ENCODE results near the gene CIPC.

CIPC gene

GRCh38 chr14:77071938-77072388 lies 26.1 kb upstream of the CIPC start:
- DNase-seq (ENCODE audit: low spot score), result no peak

GRCh38 chr14:77074969-77075368 lies 23.1 kb upstream of the CIPC start:
- no peak for DNase-seq (ENCODE audit: low spot score)

GRCh38 chr14:77076113-77076631 lies 21.9 kb upstream of the CIPC start:
- no peak for DNase-seq (ENCODE audit: low spot score)

GRCh38 chr14:77077040-77077439 lies 21.0 kb upstream of the CIPC start:
- no peak for DNase-seq (ENCODE audit: low spot score)

- DNase-seq (ENCODE audit: low spot score), result no peak
Measured at GRCh38 chr14:77082356-77082755, 15.7 kb upstream of the CIPC start.

GRCh38 chr14:77083082-77083481 lies 15.0 kb upstream of the CIPC start:
- no peak for DNase-seq (ENCODE audit: low spot score)

GRCh38 chr14:77084985-77085384 lies 13.1 kb upstream of the CIPC start:
- no peak for DNase-seq (ENCODE audit: low spot score)

- DNase-seq (ENCODE audit: low spot score), result no peak
Measured at GRCh38 chr14:77085538-77085937, 12.5 kb upstream of the CIPC start.

GRCh38 chr14:77086017-77086727 lies 11.9 kb upstream of the CIPC start:
- no peak for DNase-seq (ENCODE audit: low spot score)

GRCh38 chr14:77086951-77087350 lies 11.1 kb upstream of the CIPC start:
- DNase-seq (ENCODE audit: low spot score), result no peak

- DNase-seq (ENCODE audit: low spot score), result no peak
Measured at GRCh38 chr14:77087631-77088030, 10.4 kb upstream of the CIPC start.

GRCh38 chr14:77088219-77088618 lies 9.8 kb upstream of the CIPC start:
- DNase-seq (ENCODE audit: low spot score), result no peak

GRCh38 chr14:77088645-77089044 lies 9.4 kb upstream of the CIPC start:
- no peak for DNase-seq (ENCODE audit: low spot score)

- no peak for DNase-seq (ENCODE audit: low spot score)
Measured at GRCh38 chr14:77091518-77091917, 6.5 kb upstream of the CIPC start.

- no peak for DNase-seq (ENCODE audit: low spot score)
Measured at GRCh38 chr14:77092676-77093075, 5.4 kb upstream of the CIPC start.

- DNase-seq (ENCODE audit: low spot score), result peak; percentile 74
Measured at GRCh38 chr14:77094672-77095284, 3.3 kb upstream of the CIPC start.

GRCh38 chr14:77097006-77097699 lies 905 bp upstream of the CIPC start:
- no peak for DNase-seq (ENCODE audit: low spot score)

GRCh38 chr14:77098529-77099353 lies 683 bp downstream of the CIPC start:
- DNase-seq (ENCODE audit: low spot score), result peak; percentile 83

GRCh38 chr14:77099425-77100167 lies 1.5 kb downstream of the CIPC start:
- peak; percentile 82 for DNase-seq (ENCODE audit: low spot score)

- DNase-seq (ENCODE audit: low spot score), result no peak
Measured at GRCh38 chr14:77100961-77101360, 2.9 kb downstream of the CIPC start.

GRCh38 chr14:77102154-77102553 lies 4.1 kb downstream of the CIPC start:
- peak; percentile 90 for DNase-seq (ENCODE audit: low spot score)
